ENCODE measurements around the gene FNDC3B.
"Not testable (repeated sequence)": the region's sequence is repeated elsewhere in the genome, so short reads cannot be mapped to it uniquely, and the experiment has no call there.

Gene FNDC3B

GRCh38 chr3:172236771-172237742 is 197.7 kb downstream of the FNDC3B start:
- DNase-seq (ENCODE audit: low read depth): no peak

GRCh38 chr3:172238188-172238587 is 198.8 kb downstream of the FNDC3B start:
- DNase-seq (ENCODE audit: low read depth): no peak

GRCh38 chr3:172239218-172239790 is 199.9 kb downstream of the FNDC3B start:
- no peak for DNase-seq (ENCODE audit: low read depth)

DNA sequence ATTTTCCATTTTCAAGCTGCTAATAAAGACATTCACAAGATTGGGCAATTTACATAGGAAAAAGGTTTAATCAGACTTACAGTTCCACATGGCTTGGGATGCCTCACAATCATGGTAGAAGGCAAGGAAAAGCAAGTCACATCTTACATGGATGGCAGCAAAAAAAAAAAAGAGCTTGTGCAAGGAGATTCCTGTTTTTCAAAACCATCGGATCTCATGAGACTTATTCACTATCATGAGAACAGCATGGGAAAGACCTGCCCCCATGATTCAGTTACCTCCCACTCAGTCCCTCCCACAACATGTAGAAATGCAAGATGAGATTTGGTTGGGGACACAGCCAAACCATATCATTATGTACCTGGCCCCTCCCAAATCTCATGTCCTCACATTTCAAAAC is 202.0 kb downstream of the FNDC3B start:
- no peak for DNase-seq (ENCODE audit: low read depth)

GRCh38 chr3:172242471-172242870 is 203.1 kb downstream of the FNDC3B start:
- DNase-seq (ENCODE audit: low read depth): not testable (repeated sequence)

DNA sequence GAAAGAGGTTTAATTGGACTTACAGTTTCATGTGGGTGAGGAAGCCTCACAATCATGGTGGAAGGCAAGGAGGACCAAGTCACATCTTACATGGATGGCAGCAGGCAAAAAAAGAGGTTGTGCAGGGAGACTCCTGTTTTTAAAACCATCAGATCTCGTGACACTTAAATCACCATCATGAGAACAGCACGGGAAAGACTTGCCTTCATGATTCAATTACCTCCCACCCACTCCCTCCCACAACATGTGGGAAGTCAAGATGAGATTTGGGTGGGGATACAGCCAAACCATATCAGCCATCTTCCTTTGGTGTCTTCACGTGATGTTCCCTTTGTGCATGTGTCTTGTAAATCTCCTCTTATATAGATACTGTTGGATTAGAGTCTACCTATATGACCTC is 204.0 kb downstream of the FNDC3B start:
- DNase-seq (ENCODE audit: low read depth): not testable (repeated sequence)

GRCh38 chr3:172244011-172244410 is 204.6 kb downstream of the FNDC3B start:
- no peak for DNase-seq (ENCODE audit: low read depth)

- DNase-seq (ENCODE audit: low read depth): no peak
Observed at GRCh38 chr3:172245241-172245640, 205.9 kb downstream of the FNDC3B start.

GRCh38 chr3:172246107-172246844 is 206.9 kb downstream of the FNDC3B start:
- DNase-seq (ENCODE audit: low read depth): no peak

DNA sequence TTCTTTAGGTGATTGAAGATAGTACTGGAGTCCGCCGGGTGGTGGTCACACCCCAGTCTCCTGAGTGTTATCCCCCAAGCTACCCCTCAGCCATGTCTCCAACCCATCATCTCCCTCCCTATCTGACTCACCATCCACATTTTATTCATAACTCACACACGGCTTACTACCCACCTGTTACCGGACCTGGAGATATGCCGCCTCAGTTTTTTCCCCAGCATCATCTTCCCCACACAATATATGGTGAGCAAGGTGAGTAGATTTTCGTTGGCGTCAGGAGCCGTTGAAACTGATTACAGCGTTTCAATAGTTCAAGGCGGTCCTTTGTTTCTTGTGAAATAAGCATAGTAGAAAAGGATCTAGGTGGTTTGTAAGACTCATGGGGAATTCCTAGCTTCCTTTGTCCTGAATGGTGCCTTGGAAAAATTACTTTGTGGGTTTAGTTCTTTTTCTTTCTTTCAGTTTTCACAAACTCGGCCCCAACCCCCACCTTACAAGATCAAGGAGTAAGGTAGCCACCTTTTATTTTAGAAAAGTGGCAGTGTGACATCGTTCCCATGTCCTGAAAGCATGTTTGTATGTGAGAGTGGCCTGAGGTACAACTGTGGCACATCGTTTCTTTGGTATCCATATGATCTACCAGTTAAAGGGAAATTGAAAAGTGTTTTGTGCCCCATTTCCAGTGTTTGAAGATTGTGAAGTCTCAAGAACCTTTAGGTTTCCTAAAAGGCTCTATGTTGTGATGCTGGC is 208.3 kb downstream of the FNDC3B start:
- no peak for DNase-seq (ENCODE audit: low read depth)

- no peak for DNase-seq (ENCODE audit: low read depth)
Observed at GRCh38 chr3:172249039-172249438, 209.7 kb downstream of the FNDC3B start.

- DNase-seq (ENCODE audit: low read depth): no peak
Observed at GRCh38 chr3:172251211-172251610, 211.8 kb downstream of the FNDC3B start.

DNA sequence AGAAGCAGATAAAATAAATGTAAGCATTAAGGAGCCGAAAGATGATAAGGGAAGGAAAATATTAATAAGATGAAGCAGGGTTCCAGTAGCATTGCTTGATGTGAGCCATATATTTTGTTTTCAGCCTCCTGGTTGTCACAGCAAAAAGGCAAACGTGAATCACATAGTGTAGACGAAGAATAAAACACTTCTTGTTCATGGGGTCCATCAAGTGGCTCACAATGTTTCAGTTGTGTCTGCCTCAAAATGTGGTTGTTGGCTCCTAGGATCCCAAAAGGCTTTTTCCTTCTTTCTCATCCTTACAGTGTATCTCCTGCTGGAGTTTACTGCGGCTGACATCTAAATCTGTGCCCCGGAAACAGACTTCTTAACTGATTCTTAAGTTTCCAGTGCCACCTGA is 213.8 kb downstream of the FNDC3B start:
- DNase-seq (ENCODE audit: low read depth): no peak

- no peak for DNase-seq (ENCODE audit: low read depth)
Observed at GRCh38 chr3:172254542-172254941, 215.2 kb downstream of the FNDC3B start.

DNA sequence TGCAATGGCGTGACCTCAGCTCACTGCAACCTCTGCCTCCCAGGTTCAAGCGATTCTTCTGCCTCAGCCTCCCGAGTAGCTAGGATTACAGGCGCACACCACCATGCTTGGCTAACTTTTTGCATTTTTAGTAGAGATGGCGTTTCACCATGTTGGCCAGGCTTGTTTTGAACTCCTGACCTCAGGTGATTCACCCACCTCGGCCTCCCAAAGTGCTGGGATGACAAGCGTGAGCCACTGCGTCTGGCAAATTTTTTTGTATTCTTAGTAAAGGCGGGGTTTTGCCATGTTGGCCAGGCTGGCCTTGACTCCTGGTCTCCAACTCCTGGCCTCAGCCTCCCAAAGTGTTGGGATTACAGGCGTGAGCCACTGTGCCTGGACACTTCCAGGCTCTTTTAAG is 215.9 kb downstream of the FNDC3B start:
- DNase-seq (ENCODE audit: low read depth): not testable (repeated sequence)

DNA sequence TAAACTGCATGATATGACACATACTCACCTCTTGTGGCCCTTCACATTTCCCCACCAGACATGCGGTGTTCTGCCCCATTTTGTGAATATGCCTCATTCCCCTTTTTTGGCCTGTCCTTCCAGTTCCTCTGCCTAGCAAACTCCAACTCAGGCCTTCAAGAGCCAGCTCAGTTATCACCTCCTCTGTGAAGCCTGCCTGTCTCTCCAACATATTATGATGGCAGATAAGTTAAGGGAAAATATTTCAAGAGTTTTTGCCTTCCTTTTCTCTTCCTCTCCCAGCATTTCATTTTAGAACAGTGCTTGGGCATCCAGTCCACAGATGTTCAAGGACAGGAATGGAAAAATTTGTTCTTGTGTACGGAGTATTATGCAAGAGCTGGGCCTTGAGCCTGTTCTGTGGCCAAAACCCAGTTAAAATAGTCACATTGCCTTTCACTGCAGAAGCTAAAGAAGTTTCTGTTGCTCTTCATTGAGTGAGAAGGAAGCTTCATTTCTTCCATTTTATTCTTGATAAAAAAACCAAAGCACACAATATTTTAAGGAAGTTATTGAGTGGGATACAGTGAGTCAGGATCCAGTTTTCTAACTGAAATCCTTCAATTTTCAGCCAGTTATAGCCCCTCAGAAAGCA is 216.8 kb downstream of the FNDC3B start:
- no peak for DNase-seq (ENCODE audit: low read depth)

DNA sequence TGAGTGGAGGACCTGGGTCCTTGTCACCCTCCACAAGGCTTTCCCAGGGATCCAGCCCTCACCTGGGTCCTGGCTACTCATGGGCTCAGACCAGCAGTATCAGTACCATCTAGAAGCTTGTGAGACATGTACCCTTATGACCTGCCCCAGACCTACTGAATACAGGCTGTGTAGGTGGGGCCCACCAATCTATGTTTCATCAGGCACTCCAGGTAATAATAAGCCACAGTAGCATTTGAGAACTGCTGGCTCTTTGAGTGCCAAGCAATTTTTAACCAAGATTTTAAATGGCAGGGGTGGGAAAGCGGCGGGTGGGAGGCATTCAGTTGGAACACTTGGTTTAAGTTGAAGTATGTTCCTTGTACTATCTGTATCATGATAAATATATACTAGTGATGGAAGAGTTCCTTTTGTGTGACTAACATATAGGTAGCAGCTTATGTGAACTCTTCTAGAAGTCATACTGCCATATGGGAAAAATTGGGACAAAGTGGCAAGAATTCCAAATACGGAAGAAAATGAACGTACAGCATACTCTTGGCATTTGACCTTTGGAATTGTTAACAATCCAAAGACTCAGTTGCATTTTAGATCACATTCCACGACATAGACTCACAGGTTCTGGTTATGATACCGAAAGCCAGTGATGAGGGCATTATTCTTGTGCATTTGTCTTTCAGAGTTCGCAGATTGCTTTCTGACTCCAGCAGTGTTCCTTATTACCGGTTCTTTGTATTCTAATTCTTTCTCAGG is 218.4 kb downstream of the FNDC3B start:
- no peak for DNase-seq (ENCODE audit: low read depth)

- no peak for DNase-seq (ENCODE audit: low read depth)
Observed at GRCh38 chr3:172258624-172259023, 219.2 kb downstream of the FNDC3B start.

DNA sequence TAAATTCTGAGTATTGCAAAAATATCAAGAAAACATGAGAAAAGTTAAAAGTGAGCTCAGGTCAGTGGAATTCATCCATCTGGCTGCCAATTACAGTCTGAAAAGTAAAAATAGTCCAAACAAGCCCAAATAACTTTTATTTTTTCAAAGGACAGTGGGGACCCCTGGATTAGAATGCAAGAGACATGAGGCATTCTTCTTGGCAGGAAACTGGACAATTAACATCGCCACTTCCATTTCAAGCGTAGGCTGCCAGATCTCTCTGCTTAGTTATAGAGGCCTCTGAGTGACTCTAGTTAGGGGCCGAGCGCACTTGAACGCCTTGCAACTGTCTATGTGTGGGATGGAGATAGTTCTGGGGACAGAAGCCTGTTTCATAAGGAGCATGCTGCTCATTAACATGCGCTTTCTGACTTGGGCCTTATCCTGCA is 219.7 kb downstream of the FNDC3B start:
- DNase-seq (ENCODE audit: low read depth): no peak

DNA sequence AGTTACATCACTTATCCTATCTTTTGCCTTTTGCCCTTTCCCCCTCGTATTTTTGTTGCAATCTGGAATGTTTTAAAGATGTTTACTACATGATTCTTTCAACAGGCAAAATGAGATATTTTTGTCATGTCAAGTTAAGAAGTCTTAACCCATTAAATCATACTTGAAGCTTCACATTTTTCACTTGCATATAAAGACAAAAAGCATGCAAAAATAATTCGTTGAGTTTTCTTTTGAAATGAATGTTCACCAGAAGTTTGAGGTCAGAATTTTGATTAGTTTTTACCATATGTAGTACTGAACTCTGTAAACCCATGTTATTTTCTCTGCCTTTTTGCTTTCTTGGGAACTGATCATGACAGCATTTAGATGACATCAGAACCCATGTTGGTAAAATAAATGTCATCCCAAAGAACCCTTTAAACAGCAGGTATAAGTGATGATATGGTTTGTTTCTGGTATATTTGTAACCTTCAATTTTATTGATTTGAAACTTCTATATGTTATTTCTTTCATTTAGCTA is 220.4 kb downstream of the FNDC3B start:
- no peak for DNase-seq (ENCODE audit: low read depth)
